ENCODE results near the gene OMP.

Gene OMP

GRCh38 chr11:77071077-77071476, 31.6 kb upstream of the OMP start:
- in situ Hi-C loops (cut with HindIII; ENCODE audit: low pct_ligation_motif_present, low sequenced_read_pairs), result no loop called here
- Histone ChIP-seq H3K27me3 (replicated peaks) (no peaks in the 10 kb centered on the region), H3K27ac (no peak overlapping the region)

GRCh38 chr11:77071671-77072605, 30.7 kb upstream of the OMP start:
- Histone ChIP-seq H3K4me3 (ENCODE audit: low read depth, low read length) (no peak overlapping the region), H3K27ac (peak overlapping the region; percentile 82), H3K27me3 (replicated peaks) (no peaks in the 10 kb centered on the region), H3K36me3 (replicated peaks) (no peaks in the 10 kb centered on the region)
- DNase-seq, result peak; percentile 7
- TF ChIP-seq CTCF (IDR thresholded peaks at IDR 0.05; ENCODE audit: low read depth, low read length, missing control alignments), result no peak
- in situ Hi-C loops (cut with HindIII; ENCODE audit: low pct_ligation_motif_present, low sequenced_read_pairs), result no loop called here

More at GRCh38 chr11:77071077-77071476, 31.6 kb upstream of the OMP start:
- H3K36me3 ChIP-seq (replicated peaks), result no peaks in the 10 kb centered on the region
- no peak for TF ChIP-seq CTCF (IDR thresholded peaks at IDR 0.05; ENCODE audit: low read depth, low read length, missing control alignments)
- H3K4me3 ChIP-seq (ENCODE audit: low read depth, low read length), result no peak overlapping the region
- no peak for DNase-seq

GRCh38 chr11:77072851-77073327, 29.8 kb upstream of the OMP start:
- no peak overlapping the region for H3K4me3 ChIP-seq (ENCODE audit: low read depth, low read length)
- H3K27me3 ChIP-seq (replicated peaks), result no peaks in the 10 kb centered on the region
- DNase-seq, result no peak
- no peaks in the 10 kb centered on the region for H3K36me3 ChIP-seq (replicated peaks)
- in situ Hi-C loops (cut with HindIII; ENCODE audit: low pct_ligation_motif_present, low sequenced_read_pairs), result no loop called here
- peak overlapping the region; percentile 82 for H3K27ac ChIP-seq
- TF ChIP-seq CTCF (IDR thresholded peaks at IDR 0.05; ENCODE audit: low read depth, low read length, missing control alignments), result no peak

- Histone ChIP-seq H3K4me3 (ENCODE audit: low read depth, low read length) (no peak overlapping the region), H3K27ac (peak overlapping the region; percentile 82), H3K27me3 (replicated peaks) (no peaks in the 10 kb centered on the region), H3K36me3 (replicated peaks) (no peaks in the 10 kb centered on the region)
- in situ Hi-C loops (cut with HindIII; ENCODE audit: low pct_ligation_motif_present, low sequenced_read_pairs), result no loop called here
- peak; percentile 88 for DNase-seq
- peak; percentile 86 for TF ChIP-seq CTCF (IDR thresholded peaks at IDR 0.05; ENCODE audit: low read depth, low read length, missing control alignments)
Measured at GRCh38 chr11:77073328-77074001, 29.2 kb upstream of the OMP start.

GRCh38 chr11:77074205-77074604, 28.4 kb upstream of the OMP start:
- Histone ChIP-seq H3K36me3 (replicated peaks) (no peaks in the 10 kb centered on the region), H3K27me3 (replicated peaks) (no peaks in the 10 kb centered on the region), H3K27ac (peak overlapping the region; percentile 82), H3K4me3 (ENCODE audit: low read depth, low read length) (no peak overlapping the region)
- DNase-seq, result no peak
- no peak for TF ChIP-seq CTCF (IDR thresholded peaks at IDR 0.05; ENCODE audit: low read depth, low read length, missing control alignments)
- in situ Hi-C loops (cut with HindIII; ENCODE audit: low pct_ligation_motif_present, low sequenced_read_pairs), result no loop called here
